ENCODE data around the gene ZNF692. TPM values are rescaled to one million over a fixed set of nuclear protein-coding genes. Genes with fewer than 3 reads are reported as not detected.

ZNF692 gene
- total and polyA plus RNA-seq, 2 donors (not counting 3 experiments of a cell fraction or from before 2014, with no cell fraction given), result 32.6 to 36.6 TPM

DNA sequence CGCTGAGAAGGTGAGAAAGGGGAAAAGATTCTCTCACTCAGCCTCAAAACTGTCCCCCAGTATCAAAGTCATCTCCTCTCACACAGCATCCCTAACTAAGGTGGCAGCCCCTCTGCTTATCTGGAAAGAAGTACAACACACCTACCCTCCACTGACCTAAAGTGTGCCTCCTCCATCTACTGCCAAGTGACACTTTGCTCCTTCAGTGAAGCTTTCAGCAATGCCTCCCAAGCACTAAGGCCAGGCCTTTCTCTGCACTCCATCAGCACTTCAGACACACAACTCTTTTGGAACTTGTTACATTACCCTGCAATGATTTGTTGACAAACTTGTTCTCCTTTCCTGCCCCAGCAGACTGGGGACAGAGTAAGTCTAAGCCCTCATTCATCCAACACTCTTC, 34.6 kb downstream of the ZNF692 start:
- Histone ChIP-seq H3K79me2 (ENCODE audit: control insufficient read depth, insufficient read depth, low read length) (peaks cover 52% of the 10 kb centered on the region), H3K4me3 (replicated peaks in 1 of 3; ENCODE audit: insufficient read depth in 1 of 3, low read depth in 1 of 3, low read length in 3 of 3) (no peak overlapping the region), H4K20me1 (replicated peaks; ENCODE audit: control insufficient read depth, extremely low read depth, insufficient read depth, low read length) (no peaks in the 10 kb centered on the region), H3K27ac (ENCODE audit: insufficient read depth, low read depth, low read length) (no peak overlapping the region), H3K9me1 (replicated peaks; ENCODE audit: control insufficient read depth, extremely low read depth, insufficient read depth, low read length) (no peaks in the 10 kb centered on the region), H3K36me3 (ENCODE audit: control insufficient read depth in 2 of 2, extremely low read depth in 1 of 2, insufficient read depth in 2 of 2, low read length in 2 of 2) (peaks cover 4 to 13% of the 10 kb centered on the region in 2 experiments), H3K27me3 (ENCODE audit: control insufficient read depth in 2 of 2, insufficient read depth in 2 of 2, low read length in 2 of 2) (no peaks in the 10 kb centered on the region), H2AFZ (ENCODE audit: low read depth, low read length) (no peak overlapping the region), H3K4me1 (ENCODE audit: control insufficient read depth, extremely low read depth, insufficient read depth, low read length) (peaks cover 45% of the 10 kb centered on the region), H3K9ac (replicated peaks; ENCODE audit: extremely low read depth, insufficient read depth, low read length) (no peak overlapping the region), H3K4me2 (ENCODE audit: insufficient read depth, low read length) (no peak overlapping the region), H3K9me3 (replicated peaks; ENCODE audit: control insufficient read depth, insufficient read depth, low read length) (no peaks in the 10 kb centered on the region)
- dilution Hi-C loops (cut with MboI; ENCODE audit: extremely low pct_ligation_motif_present, low sequenced_read_pairs) (no loop called here), intact Hi-C loops (cut with micrococcal nuclease) (no loop called here)
- no TSS peak for BruUV-seq (replicated peaks)
- CTCF ChIA-PET, result no interaction called here
- TF ChIP-seq, protein P1, sequence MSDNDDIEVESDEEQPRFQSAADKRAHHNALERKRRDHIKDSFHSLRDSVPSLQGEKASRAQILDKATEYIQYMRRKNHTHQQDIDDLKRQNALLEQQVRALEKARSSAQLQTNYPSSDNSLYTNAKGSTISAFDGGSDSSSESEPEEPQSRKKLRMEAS (IDR thresholded peaks at IDR 0.05; ENCODE audit: insufficient read depth, insufficient read length), result no peak
- TF ChIP-seq JUN (IDR thresholded peaks at IDR 0.05; ENCODE audit: borderline replicate concordance, insufficient read depth, insufficient read length, low read depth) (no peak), EZH2 (IDR thresholded peaks at IDR 0.05; ENCODE audit: borderline replicate concordance, low read depth, low read length, severe bottlenecking) (no peak), POLR2A (IDR thresholded peaks at IDR 0.05; ENCODE audit: low read depth, low read length) (no peak), FOS (IDR thresholded peaks at IDR 0.05; ENCODE audit: borderline replicate concordance, insufficient read depth, low read length) (no peak)
- no peak for DNase-seq (ENCODE audit: low read depth, low spot score)
- POLR2A ChIA-PET, result no interaction called here
- FAIRE-seq, result no peak

DNA sequence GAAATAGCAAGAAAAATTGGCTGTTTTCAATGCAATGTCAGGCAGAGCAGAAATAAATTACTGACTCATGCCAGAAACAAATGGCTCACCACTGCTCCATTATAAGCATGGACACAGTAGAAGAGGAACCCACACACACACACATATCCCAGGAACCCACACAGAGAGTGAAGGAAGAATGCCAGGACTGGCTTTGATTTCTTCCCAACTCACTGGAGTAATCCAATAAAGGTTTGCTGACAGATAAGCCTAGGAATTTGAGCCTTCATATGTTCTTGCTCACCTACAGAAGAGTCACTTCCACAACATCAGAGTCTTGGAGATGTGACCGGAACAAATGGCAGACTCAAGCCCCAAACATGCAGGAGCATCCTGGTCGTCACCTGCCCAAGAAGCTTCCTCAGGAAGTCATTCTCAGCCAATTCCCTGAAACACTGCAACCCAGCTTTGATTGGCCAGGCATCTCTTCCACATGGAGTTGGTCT, 35.3 kb downstream of the ZNF692 start:
- Histone ChIP-seq H4K20me1 (replicated peaks; ENCODE audit: control insufficient read depth, extremely low read depth, insufficient read depth, low read length) (no peaks in the 10 kb centered on the region), H3K36me3 (ENCODE audit: control insufficient read depth in 2 of 2, extremely low read depth in 1 of 2, insufficient read depth in 2 of 2, low read length in 2 of 2) (peaks cover 4 to 16% of the 10 kb centered on the region in 2 experiments), H2AFZ (ENCODE audit: low read depth, low read length) (no peak overlapping the region), H3K9me3 (replicated peaks; ENCODE audit: control insufficient read depth, insufficient read depth, low read length) (no peaks in the 10 kb centered on the region), H3K4me1 (ENCODE audit: control insufficient read depth, extremely low read depth, insufficient read depth, low read length) (peaks cover 38% of the 10 kb centered on the region), H3K27ac (ENCODE audit: insufficient read depth, low read depth, low read length) (no peak overlapping the region), H3K9ac (replicated peaks; ENCODE audit: extremely low read depth, insufficient read depth, low read length) (no peak overlapping the region), H3K4me3 (replicated peaks in 1 of 3; ENCODE audit: insufficient read depth in 1 of 3, low read depth in 1 of 3, low read length in 3 of 3) (no peak overlapping the region), H3K27me3 (ENCODE audit: control insufficient read depth in 2 of 2, insufficient read depth in 2 of 2, low read length in 2 of 2) (no peaks in the 10 kb centered on the region), H3K4me2 (ENCODE audit: insufficient read depth, low read length) (no peak overlapping the region), H3K79me2 (ENCODE audit: control insufficient read depth, insufficient read depth, low read length) (peaks cover 57% of the 10 kb centered on the region), H3K9me1 (replicated peaks; ENCODE audit: control insufficient read depth, extremely low read depth, insufficient read depth, low read length) (no peaks in the 10 kb centered on the region)
- TF ChIP-seq EZH2 (IDR thresholded peaks at IDR 0.05; ENCODE audit: borderline replicate concordance, low read depth, low read length, severe bottlenecking) (no peak), MYC (IDR thresholded peaks at IDR 0.05; ENCODE audit: low read depth, low read length) (no peak), POLR2AphosphoS5 (IDR thresholded peaks at IDR 0.05; ENCODE audit: insufficient read depth, low read depth, low read length) (no peak), GATA2 (IDR thresholded peaks at IDR 0.05; ENCODE audit: insufficient read depth, insufficient read length, low read depth, low read length) (no peak), FOS (IDR thresholded peaks at IDR 0.05; ENCODE audit: borderline replicate concordance, insufficient read depth, low read length) (no peak), POLR2A (IDR thresholded peaks at IDR 0.05; ENCODE audit: low read depth, low read length) (no peak)
- TF ChIP-seq, protein P2, sequence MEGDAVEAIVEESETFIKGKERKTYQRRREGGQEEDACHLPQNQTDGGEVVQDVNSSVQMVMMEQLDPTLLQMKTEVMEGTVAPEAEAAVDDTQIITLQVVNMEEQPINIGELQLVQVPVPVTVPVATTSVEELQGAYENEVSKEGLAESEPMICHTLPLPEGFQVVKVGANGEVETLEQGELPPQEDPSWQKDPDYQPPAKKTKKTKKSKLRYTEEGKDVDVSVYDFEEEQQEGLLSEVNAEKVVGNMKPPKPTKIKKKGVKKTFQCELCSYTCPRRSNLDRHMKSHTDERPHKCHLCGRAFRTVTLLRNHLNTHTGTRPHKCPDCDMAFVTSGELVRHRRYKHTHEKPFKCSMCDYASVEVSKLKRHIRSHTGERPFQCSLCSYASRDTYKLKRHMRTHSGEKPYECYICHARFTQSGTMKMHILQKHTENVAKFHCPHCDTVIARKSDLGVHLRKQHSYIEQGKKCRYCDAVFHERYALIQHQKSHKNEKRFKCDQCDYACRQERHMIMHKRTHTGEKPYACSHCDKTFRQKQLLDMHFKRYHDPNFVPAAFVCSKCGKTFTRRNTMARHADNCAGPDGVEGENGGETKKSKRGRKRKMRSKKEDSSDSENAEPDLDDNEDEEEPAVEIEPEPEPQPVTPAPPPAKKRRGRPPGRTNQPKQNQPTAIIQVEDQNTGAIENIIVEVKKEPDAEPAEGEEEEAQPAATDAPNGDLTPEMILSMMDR (IDR thresholded peaks at IDR 0.05; ENCODE audit: extremely low read depth in 1 of 2, insufficient read depth in 1 of 2, low read depth in 1 of 2, low read length in 2 of 2), result no peak
- peak; percentile 31 for FAIRE-seq
- DNase-seq (ENCODE audit: low read depth, low spot score), result no peak
- dilution Hi-C loops (cut with MboI; ENCODE audit: extremely low pct_ligation_motif_present, low sequenced_read_pairs) (no loop called here), intact Hi-C loops (cut with micrococcal nuclease) (no loop called here)
- ChIA-PET CTCF (interaction anchor here (1.1 kb wide), 1 partner anchor 16 kb away, joined by 3 read pairs; no protein-coding TSS in a partner anchor), POLR2A (no interaction called here)
- no TSS peak for BruUV-seq (replicated peaks)
